Measurements from ENCODE around the gene NAALADL2. TPM values are rescaled to one million over a fixed set of nuclear protein-coding genes. Genes with fewer than 3 reads are reported as not detected.
"Not testable (repeated sequence)": the region's sequence is repeated elsewhere in the genome, so short reads cannot be mapped to it uniquely, and the experiment has no call there.

The NAALADL2 gene
- total and polyA plus RNA-seq, 2 donors from 2014 or later, result 2.0 to 20.2 TPM

- Histone ChIP-seq H3K9me3 (ENCODE audit: control insufficient read depth in 2 of 3, insufficient read depth in 1 of 3, low read length in 3 of 3) (no peaks in the 10 kb centered on the region), H3K27me3 (ENCODE audit: control insufficient read depth, insufficient read depth, low read length) (no peaks in the 10 kb centered on the region), H3K4me3 (ENCODE audit: low read length in 3 of 3) (no peak overlapping the region), H3K36me3 (ENCODE audit: control insufficient read depth in 2 of 3, insufficient read depth in 3 of 3, low read length in 3 of 3) (no peaks in the 10 kb centered on the region), H3K9ac (ENCODE audit: low read length in 3 of 3) (no peak overlapping the region), H3K27ac (ENCODE audit: low read depth in 2 of 2, low read length in 2 of 2) (no peak overlapping the region), H3K4me1 (ENCODE audit: control insufficient read depth in 2 of 3, insufficient read depth in 2 of 3, low read depth in 1 of 3, low read length in 3 of 3) (no peaks in the 10 kb centered on the region)
- intact Hi-C loops (cut with DNase I), result no loop called here
- TF ChIP-seq CTCF (IDR thresholded peaks at IDR 0.05; ENCODE audit: borderline replicate concordance, extremely low read depth, insufficient read depth), result no peak
- FAIRE-seq (no peak), DNase-seq (no peak)
Measured at GRCh38 chr3:175161291-175161690, 302.2 kb downstream of the NAALADL2 start.

- H3K36me3 ChIP-seq (ENCODE audit: control insufficient read depth in 2 of 3, insufficient read depth in 3 of 3, low read length in 3 of 3), result no peaks in the 10 kb centered on the region
- no peak for TF ChIP-seq CTCF (IDR thresholded peaks at IDR 0.05; ENCODE audit: borderline replicate concordance, extremely low read depth, insufficient read depth)
- no peaks in the 10 kb centered on the region for H3K4me1 ChIP-seq (ENCODE audit: control insufficient read depth in 2 of 3, insufficient read depth in 2 of 3, low read depth in 1 of 3, low read length in 3 of 3)
- no peak overlapping the region for H3K4me3 ChIP-seq (ENCODE audit: low read length in 3 of 3)
- intact Hi-C loops (cut with DNase I), result no loop called here
- no peaks in the 10 kb centered on the region for H3K9me3 ChIP-seq (ENCODE audit: control insufficient read depth in 2 of 3, insufficient read depth in 1 of 3, low read length in 3 of 3)
- no peak for FAIRE-seq
- DNase-seq, result no peak
- no peak overlapping the region for H3K9ac ChIP-seq (ENCODE audit: low read length in 3 of 3)
- no peak overlapping the region for H3K27ac ChIP-seq (ENCODE audit: low read depth in 2 of 2, low read length in 2 of 2)
- H3K27me3 ChIP-seq (ENCODE audit: control insufficient read depth, insufficient read depth, low read length), result no peaks in the 10 kb centered on the region
Measured at GRCh38 chr3:175163686-175164085, 304.6 kb downstream of the NAALADL2 start.

- H3K9me3 ChIP-seq (ENCODE audit: control insufficient read depth in 2 of 3, insufficient read depth in 1 of 3, low read length in 3 of 3); H3K36me3 ChIP-seq (ENCODE audit: control insufficient read depth in 2 of 3, insufficient read depth in 3 of 3, low read length in 3 of 3); H3K27ac ChIP-seq (ENCODE audit: low read depth in 2 of 2, low read length in 2 of 2); FAIRE-seq; DNase-seq; intact Hi-C loops (cut with DNase I); H3K4me1 ChIP-seq (ENCODE audit: control insufficient read depth in 2 of 3, insufficient read depth in 2 of 3, low read depth in 1 of 3, low read length in 3 of 3); H3K9ac ChIP-seq (ENCODE audit: low read length in 3 of 3); H3K27me3 ChIP-seq (ENCODE audit: control insufficient read depth, insufficient read depth, low read length); H3K4me3 ChIP-seq (ENCODE audit: low read length in 3 of 3): not testable (repeated sequence)
Measured at GRCh38 chr3:175173117-175173516, 314.0 kb downstream of the NAALADL2 start.

GRCh38 chr3:175176556-175176955, 317.4 kb downstream of the NAALADL2 start:
- H3K9ac ChIP-seq (ENCODE audit: low read length in 3 of 3), result no peak overlapping the region
- no peak for FAIRE-seq
- TF ChIP-seq CTCF (IDR thresholded peaks at IDR 0.05; ENCODE audit: borderline replicate concordance, extremely low read depth, insufficient read depth), result no peak
- H3K4me3 ChIP-seq (ENCODE audit: low read length in 3 of 3), result no peak overlapping the region
- no peaks in the 10 kb centered on the region for H3K9me3 ChIP-seq (ENCODE audit: control insufficient read depth in 2 of 3, insufficient read depth in 1 of 3, low read length in 3 of 3)
- intact Hi-C loops (cut with DNase I), result no loop called here
- no peaks in the 10 kb centered on the region for H3K4me1 ChIP-seq (ENCODE audit: control insufficient read depth in 2 of 3, insufficient read depth in 2 of 3, low read depth in 1 of 3, low read length in 3 of 3)
- DNase-seq, result peak in 1 of 5 donors; percentile 1
- no peaks in the 10 kb centered on the region for H3K27me3 ChIP-seq (ENCODE audit: control insufficient read depth, insufficient read depth, low read length)
- no peaks in the 10 kb centered on the region for H3K36me3 ChIP-seq (ENCODE audit: control insufficient read depth in 2 of 3, insufficient read depth in 3 of 3, low read length in 3 of 3)
- no peak overlapping the region for H3K27ac ChIP-seq (ENCODE audit: low read depth in 2 of 2, low read length in 2 of 2)

Data from kidney (tissue), 14 donors.